Stimulated activated naive CD8-positive, alpha-beta T cell treated with anti-CD3 and anti-CD28 coated beads, Interleukin-15, Interleukin-2, amounts not matched to agents 100 ng/mL and 50 ng/mL, for 24 hours (primary cell): ENCODE measurements around the gene EMC6.
A peak's percentile ranks its signal among the peaks of the same experiment; 100 is the strongest.

Experiments
- H3K27ac Mint-ChIP-seq: one replicate; pipeline ENCODE4 v1.8.0; 2021; ENCODE audit warnings: mild to moderate bottlenecking, mixed read lengths
- H3K27me3 Mint-ChIP-seq: one replicate; pipeline ENCODE4 v1.8.0; 2021; ENCODE audit warnings: mixed read lengths
- H3K36me3 Mint-ChIP-seq: one replicate; pipeline ENCODE4 v1.8.0; 2021; ENCODE audit warnings: low read depth, mixed read lengths
- H3K4me1 Mint-ChIP-seq: one replicate; pipeline ENCODE4 v1.8.0; 2021; ENCODE audit warnings: low read depth, mixed read lengths
- H3K4me3 Mint-ChIP-seq: one replicate; pipeline ENCODE4 v1.8.0; 2021; ENCODE audit warnings: mild to moderate bottlenecking, mixed read lengths
- H3K9me3 Mint-ChIP-seq: one replicate; pipeline ENCODE4 v1.8.0; 2021; ENCODE audit warnings: mixed read lengths

EMC6 gene

GRCh38 chr17:3641717-3642486 lies 26.7 kb upstream of the EMC6 start:
- Mint-ChIP-seq H3K4me3 (no peak overlapping the region), H3K27me3 (no peaks in the 10 kb centered on the region), H3K27ac (peak overlapping the region; percentile 19), H3K36me3 (peaks cover 17% of the 10 kb centered on the region), H3K4me1 (peaks cover 54% of the 10 kb centered on the region), H3K9me3 (no peaks in the 10 kb centered on the region)

- peak overlapping the region; percentile 47 for H3K27ac Mint-ChIP-seq
- peaks cover 23% of the 10 kb centered on the region for H3K36me3 Mint-ChIP-seq
- H3K27me3 Mint-ChIP-seq, result no peaks in the 10 kb centered on the region
- H3K4me3 Mint-ChIP-seq, result no peak overlapping the region
- no peaks in the 10 kb centered on the region for H3K9me3 Mint-ChIP-seq
- peaks cover 38% of the 10 kb centered on the region for H3K4me1 Mint-ChIP-seq
Observed at GRCh38 chr17:3643889-3644349, 24.7 kb upstream of the EMC6 start.

GRCh38 chr17:3645310-3645709 lies 23.3 kb upstream of the EMC6 start:
- H3K4me3 Mint-ChIP-seq, result no peak overlapping the region
- peaks cover 19% of the 10 kb centered on the region for H3K36me3 Mint-ChIP-seq
- no peak overlapping the region for H3K27ac Mint-ChIP-seq
- H3K27me3 Mint-ChIP-seq, result no peaks in the 10 kb centered on the region
- H3K4me1 Mint-ChIP-seq, result peaks cover 26% of the 10 kb centered on the region
- H3K9me3 Mint-ChIP-seq, result no peaks in the 10 kb centered on the region

GRCh38 chr17:3647251-3647650 lies 21.4 kb upstream of the EMC6 start:
- Mint-ChIP-seq H3K4me1 (peaks cover 18% of the 10 kb centered on the region), H3K4me3 (no peak overlapping the region), H3K9me3 (no peaks in the 10 kb centered on the region), H3K36me3 (peaks cover 19% of the 10 kb centered on the region), H3K27ac (no peak overlapping the region), H3K27me3 (no peaks in the 10 kb centered on the region)

GRCh38 chr17:3647769-3648555 lies 20.6 kb upstream of the EMC6 start:
- H3K27ac Mint-ChIP-seq, result no peak overlapping the region
- no peaks in the 10 kb centered on the region for H3K9me3 Mint-ChIP-seq
- H3K4me1 Mint-ChIP-seq, result peaks cover 18% of the 10 kb centered on the region
- H3K4me3 Mint-ChIP-seq, result no peak overlapping the region
- no peaks in the 10 kb centered on the region for H3K27me3 Mint-ChIP-seq
- peaks cover 19% of the 10 kb centered on the region for H3K36me3 Mint-ChIP-seq

- Mint-ChIP-seq H3K9me3 (no peaks in the 10 kb centered on the region), H3K27me3 (no peaks in the 10 kb centered on the region), H3K4me3 (no peak overlapping the region), H3K36me3 (no peaks in the 10 kb centered on the region), H3K27ac (no peak overlapping the region), H3K4me1 (no peaks in the 10 kb centered on the region)
Observed at GRCh38 chr17:3655766-3656165, 12.8 kb upstream of the EMC6 start.

- Mint-ChIP-seq H3K4me1 (no peaks in the 10 kb centered on the region), H3K27ac (no peak overlapping the region), H3K9me3 (no peaks in the 10 kb centered on the region), H3K4me3 (no peak overlapping the region), H3K27me3 (no peaks in the 10 kb centered on the region), H3K36me3 (no peaks in the 10 kb centered on the region)
Observed at GRCh38 chr17:3656353-3656752, 12.3 kb upstream of the EMC6 start.

GRCh38 chr17:3656755-3657587 lies 11.6 kb upstream of the EMC6 start:
- Mint-ChIP-seq H3K36me3 (no peaks in the 10 kb centered on the region), H3K27ac (no peak overlapping the region), H3K4me1 (no peaks in the 10 kb centered on the region), H3K9me3 (no peaks in the 10 kb centered on the region), H3K27me3 (no peaks in the 10 kb centered on the region), H3K4me3 (no peak overlapping the region)

- Mint-ChIP-seq H3K27ac (no peak overlapping the region), H3K4me3 (no peak overlapping the region), H3K36me3 (no peaks in the 10 kb centered on the region)
Observed at GRCh38 chr17:3657588-3657869, 11.1 kb upstream of the EMC6 start.

GRCh38 chr17:3657874-3658783 lies 10.5 kb upstream of the EMC6 start:
- Mint-ChIP-seq H3K27me3 (no peaks in the 10 kb centered on the region), H3K27ac (no peak overlapping the region), H3K4me1 (no peaks in the 10 kb centered on the region), H3K36me3 (no peaks in the 10 kb centered on the region), H3K4me3 (no peak overlapping the region), H3K9me3 (no peaks in the 10 kb centered on the region)

More at GRCh38 chr17:3657588-3657869, 11.1 kb upstream of the EMC6 start:
- Mint-ChIP-seq H3K4me1 (no peaks in the 10 kb centered on the region), H3K27me3 (no peaks in the 10 kb centered on the region), H3K9me3 (no peaks in the 10 kb centered on the region)

- H3K27ac Mint-ChIP-seq, result no peak overlapping the region
- H3K9me3 Mint-ChIP-seq, result no peaks in the 10 kb centered on the region
- H3K4me1 Mint-ChIP-seq, result no peaks in the 10 kb centered on the region
- H3K36me3 Mint-ChIP-seq, result no peaks in the 10 kb centered on the region
- no peak overlapping the region for H3K4me3 Mint-ChIP-seq
- no peaks in the 10 kb centered on the region for H3K27me3 Mint-ChIP-seq
Observed at GRCh38 chr17:3658784-3659449, 9.7 kb upstream of the EMC6 start.

- Mint-ChIP-seq H3K4me3 (no peak overlapping the region), H3K27me3 (no peaks in the 10 kb centered on the region), H3K36me3 (no peaks in the 10 kb centered on the region), H3K4me1 (no peaks in the 10 kb centered on the region), H3K9me3 (no peaks in the 10 kb centered on the region), H3K27ac (no peak overlapping the region)
Observed at GRCh38 chr17:3659541-3660111, 9.0 kb upstream of the EMC6 start.

- H3K4me1 Mint-ChIP-seq, result no peaks in the 10 kb centered on the region
- no peaks in the 10 kb centered on the region for H3K36me3 Mint-ChIP-seq
- H3K9me3 Mint-ChIP-seq, result no peaks in the 10 kb centered on the region
- H3K27me3 Mint-ChIP-seq, result no peaks in the 10 kb centered on the region
- H3K27ac Mint-ChIP-seq, result no peak overlapping the region
- no peak overlapping the region for H3K4me3 Mint-ChIP-seq
Observed at GRCh38 chr17:3660311-3660891, 8.2 kb upstream of the EMC6 start.
